ENCODE data around the gene RPL5.
A peak's percentile ranks its signal among the peaks of the same experiment; 100 is the strongest.

The RPL5 gene

DNA sequence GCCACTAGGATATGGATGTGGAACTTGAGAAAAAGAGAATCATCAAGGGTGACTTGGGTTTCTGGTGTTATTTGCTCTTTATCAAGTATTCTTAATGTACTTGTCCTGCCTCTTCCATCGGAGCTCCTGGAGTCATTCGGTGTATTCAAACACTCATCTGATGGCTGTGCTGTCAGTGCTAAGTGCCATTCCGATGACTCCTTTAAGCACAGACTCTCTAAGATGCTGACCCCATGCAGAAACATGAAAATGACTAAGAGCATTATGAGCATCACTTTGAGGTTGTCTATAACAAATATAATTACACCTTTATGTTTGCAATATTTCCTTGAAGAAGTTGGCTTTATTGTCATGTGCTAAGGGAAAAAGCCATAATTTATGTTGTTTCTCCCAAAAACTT, 11.3 kb upstream of the RPL5 start:
- DNase-seq (ENCODE audit: low spot score): no peak

GRCh38 chr1:92822879-92823278, 9.0 kb upstream of the RPL5 start:
- peak; percentile 49 for DNase-seq (ENCODE audit: low spot score)

DNA sequence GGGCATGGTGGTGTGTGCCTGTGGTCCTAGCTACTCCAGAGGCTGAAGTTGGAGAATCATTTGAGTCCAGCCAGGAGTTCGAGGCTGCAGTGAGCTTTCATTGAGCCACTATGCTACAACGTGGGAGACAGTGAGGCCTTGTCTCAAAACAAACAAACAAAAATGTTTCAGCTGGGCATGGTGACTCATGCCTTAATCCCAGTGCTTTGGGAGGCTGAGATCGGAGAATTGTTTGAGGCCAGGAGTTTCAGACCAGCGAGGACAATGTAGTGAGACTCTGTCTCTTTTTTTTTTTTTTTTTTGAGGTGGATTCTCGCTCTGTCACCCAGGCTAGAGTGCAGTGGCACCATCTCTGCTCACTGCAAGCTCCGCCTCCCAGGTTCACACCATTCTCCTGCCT, 5.0 kb upstream of the RPL5 start:
- DNase-seq (ENCODE audit: low spot score): no peak

GRCh38 chr1:92831368-92831761, 475 bp upstream of the RPL5 start:
- peak; percentile 49 for DNase-seq (ENCODE audit: low spot score)

GRCh38 chr1:92832537-92833114, 786 bp downstream of the RPL5 start:
- no peak for DNase-seq (ENCODE audit: low spot score)

DNA sequence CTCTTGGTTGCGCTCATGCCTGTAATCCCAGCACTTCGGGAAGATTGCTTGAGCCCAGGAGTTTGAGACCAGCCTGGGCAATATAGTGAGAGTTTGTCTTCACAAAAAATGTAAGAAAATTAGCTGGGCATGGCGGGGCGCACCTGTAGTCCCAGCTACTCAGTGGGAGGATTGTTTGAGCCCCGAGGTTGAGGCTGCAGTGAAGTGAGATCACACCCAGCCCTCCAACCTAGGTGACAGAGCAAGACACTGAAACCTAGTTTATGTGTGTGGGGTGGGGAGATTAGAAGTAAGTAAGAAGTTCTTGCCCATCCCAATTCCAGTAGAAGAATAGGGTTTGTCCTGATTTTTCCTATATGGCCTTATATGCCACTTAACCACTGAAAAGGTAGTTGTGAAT, 2.0 kb downstream of the RPL5 start:
- DNase-seq (ENCODE audit: low spot score): no peak

- DNase-seq (ENCODE audit: low spot score): no peak
Measured at GRCh38 chr1:92834617-92835016, 2.8 kb downstream of the RPL5 start.

- no peak for DNase-seq (ENCODE audit: low spot score)
Measured at GRCh38 chr1:92837062-92837461, 5.2 kb downstream of the RPL5 start.

DNA sequence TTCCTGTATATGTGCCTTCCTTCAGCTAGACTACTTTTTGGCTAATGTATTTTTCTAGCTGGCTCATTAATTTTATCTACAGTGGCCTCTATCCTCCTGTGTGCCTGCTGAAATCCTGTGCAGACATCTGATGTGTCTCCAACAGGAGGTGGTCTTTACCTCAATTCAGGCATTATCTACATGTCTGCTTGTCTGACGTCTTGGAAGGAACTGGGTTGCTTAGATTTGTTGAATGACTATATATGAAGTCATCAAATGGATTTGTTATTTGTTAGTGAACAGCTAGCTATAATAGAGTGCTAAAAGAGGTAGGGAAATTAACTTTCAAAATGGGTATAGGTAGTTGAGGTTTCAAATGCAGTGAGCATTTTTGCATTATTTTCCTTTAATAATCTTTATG, 6.7 kb downstream of the RPL5 start:
- DNase-seq (ENCODE audit: low spot score): no peak

DNA sequence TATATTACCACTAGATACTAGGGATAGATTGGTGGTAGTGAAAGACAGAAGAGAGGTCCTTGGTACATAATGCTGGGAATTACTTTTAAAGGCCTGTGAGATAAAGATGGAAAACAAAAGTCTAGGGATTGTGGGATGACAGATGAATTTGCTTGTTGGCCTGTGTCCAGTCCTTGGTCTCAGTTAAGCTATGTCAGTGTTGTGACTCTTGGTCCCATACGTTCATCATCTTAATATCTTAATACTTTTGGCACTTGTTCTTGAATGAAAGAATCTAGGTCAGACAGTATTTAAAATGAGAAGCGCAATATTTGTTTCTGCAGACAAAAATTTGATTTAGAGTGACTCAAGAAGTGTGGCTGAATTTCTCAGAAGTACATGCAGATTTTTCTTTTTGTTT, 7.6 kb downstream of the RPL5 start:
- DNase-seq (ENCODE audit: low spot score): no peak

DNA sequence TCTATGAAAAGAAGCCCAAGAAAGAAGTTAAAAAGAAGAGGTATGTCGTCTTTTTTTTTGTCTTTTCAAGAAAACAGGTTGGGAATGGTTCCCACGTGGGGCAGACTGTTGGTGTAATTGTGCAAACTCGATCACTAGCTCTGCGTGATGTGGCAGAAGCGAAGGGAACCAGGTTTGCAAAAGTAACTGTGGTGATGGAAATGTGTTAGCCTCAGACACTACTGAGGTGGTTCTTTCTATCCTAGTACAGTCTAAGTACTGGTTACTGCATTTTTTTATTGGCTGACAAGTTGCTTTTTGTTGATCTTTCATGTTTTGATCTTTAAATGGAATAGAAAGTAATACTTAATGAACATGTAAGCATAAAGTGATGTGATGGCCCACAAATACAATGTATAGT, 8.8 kb downstream of the RPL5 start:
- no peak for DNase-seq (ENCODE audit: low spot score)

DNA sequence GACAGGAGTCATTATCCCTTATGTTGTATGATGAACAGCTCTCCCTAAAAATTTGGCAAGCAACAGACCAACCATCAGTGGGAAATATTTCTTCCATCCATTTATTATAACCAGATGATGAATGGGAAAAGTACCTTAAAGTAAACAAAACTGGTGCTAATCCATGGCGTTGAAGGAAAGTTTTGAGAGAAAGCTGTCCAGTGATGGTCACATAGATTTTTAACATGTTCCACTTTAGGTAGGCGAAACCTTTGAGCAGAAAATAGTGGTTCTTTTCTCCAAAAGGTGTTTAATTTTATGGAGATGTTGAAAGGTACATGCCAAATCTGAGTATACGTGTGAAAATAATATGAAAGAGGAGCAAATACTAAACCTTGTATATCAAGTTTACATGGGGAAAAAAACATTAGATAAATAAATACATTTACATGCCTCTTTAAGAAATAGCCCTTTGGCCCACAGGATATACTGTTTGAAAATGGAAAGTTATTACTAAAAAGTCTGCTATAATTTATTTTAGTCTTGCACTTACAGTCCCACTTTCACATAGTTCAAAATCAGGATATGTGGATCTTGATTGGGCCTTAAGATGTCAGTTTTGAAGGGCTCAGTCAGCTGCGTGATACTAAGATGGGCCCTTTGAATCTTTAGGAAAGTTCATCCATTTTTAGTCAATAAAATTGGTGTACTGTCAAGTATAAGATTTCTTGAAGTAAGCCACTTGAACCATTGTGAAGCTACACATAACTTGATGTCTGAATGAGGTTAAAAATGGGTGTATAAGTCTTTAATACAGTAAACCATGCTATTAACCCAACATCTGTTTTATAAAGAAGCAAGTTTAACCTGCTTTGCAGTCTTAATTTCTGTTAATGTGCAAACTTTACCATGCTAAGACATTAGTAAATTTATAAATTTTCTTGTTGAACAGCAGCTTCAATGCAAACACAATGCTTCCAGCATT, 10.5 kb downstream of the RPL5 start:
- DNase-seq (ENCODE audit: low spot score): no peak

DNA sequence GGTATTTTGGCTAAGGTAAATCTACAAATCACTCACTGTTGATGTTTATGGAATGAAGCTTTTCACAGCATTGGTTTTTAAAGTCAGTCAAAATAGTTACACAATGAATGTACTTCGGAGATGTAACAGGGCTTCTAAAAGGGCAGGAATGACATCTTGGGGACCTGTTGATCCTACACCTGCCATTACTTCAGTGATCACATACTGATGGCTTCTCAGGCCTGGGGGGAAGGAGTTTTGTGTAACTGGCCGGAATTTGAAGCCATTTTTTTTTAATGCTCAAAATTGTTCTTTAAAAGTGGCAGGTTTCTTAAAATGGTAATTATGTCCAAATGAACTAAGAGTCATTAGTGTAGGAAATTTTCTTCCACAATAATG, 11.2 kb downstream of the RPL5 start:
- no peak for DNase-seq (ENCODE audit: low spot score)

GRCh38 chr1:92843429-92844352, 11.9 kb downstream of the RPL5 start:
- no peak for DNase-seq (ENCODE audit: low spot score)

GRCh38 chr1:92844439-92844838, 12.6 kb downstream of the RPL5 start:
- no peak for DNase-seq (ENCODE audit: low spot score)

DNA sequence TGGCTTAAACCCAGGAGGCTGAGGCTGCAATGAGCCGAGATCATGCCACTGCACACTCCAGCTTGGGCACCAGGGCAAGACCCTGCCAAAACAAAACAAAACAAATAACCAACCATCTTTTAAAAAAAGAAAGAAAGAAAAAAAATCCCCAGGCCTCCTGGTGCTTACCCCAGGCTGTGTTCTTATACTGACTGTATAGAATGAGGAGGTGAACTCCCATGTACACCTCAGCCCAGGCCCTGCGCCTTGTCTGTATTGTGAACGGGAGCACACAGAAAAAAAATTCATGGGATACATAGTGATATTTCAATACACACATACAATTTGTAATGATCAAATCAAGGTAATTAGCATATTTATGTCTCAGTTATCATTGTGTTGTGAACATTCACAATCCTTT, 14.1 kb downstream of the RPL5 start:
- no peak for DNase-seq (ENCODE audit: low spot score)

- no peak for DNase-seq (ENCODE audit: low spot score)
Measured at GRCh38 chr1:92848201-92848600, 16.4 kb downstream of the RPL5 start.

GRCh38 chr1:92850019-92850418, 18.2 kb downstream of the RPL5 start:
- no peak for DNase-seq (ENCODE audit: low spot score)

DNA sequence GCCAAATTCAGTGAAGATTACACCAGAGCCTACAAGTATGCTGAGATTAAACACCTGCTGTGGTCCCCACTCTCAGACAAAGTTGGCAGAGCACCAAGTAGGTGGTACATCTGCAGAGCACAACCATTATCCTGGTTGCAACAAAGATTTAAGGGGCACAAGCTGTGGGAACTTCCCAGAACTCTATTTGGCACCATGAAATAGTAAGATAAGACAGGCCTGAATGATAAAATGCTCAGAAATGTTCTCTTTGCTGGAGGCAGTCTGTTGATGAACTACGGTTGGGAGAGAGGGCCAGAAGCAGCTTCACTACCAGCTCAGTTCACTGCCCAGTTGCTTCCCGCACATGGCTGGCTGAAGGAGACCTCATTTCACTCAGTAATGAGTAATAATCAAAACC, 19.9 kb downstream of the RPL5 start:
- DNase-seq (ENCODE audit: low spot score): no peak

DNA sequence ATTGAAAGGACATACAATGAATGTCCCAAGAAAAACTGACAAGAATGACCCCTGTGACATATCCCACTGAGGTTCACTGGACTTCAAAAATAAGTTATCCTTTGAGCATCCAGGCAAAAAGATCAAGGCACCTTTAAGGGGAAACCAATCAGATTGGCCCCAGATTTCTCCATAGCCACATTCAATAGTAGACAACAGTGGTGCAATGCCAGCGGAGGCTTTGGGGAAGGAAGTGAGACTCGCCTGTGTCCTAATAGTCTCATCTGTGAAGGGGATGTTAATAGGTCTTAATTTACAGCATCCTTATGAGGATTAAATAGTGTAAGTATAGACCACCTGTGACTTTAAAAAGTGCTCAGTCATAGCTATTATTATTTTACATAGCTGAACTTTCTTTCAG, 21.5 kb downstream of the RPL5 start:
- no peak for DNase-seq (ENCODE audit: low spot score)

DNA sequence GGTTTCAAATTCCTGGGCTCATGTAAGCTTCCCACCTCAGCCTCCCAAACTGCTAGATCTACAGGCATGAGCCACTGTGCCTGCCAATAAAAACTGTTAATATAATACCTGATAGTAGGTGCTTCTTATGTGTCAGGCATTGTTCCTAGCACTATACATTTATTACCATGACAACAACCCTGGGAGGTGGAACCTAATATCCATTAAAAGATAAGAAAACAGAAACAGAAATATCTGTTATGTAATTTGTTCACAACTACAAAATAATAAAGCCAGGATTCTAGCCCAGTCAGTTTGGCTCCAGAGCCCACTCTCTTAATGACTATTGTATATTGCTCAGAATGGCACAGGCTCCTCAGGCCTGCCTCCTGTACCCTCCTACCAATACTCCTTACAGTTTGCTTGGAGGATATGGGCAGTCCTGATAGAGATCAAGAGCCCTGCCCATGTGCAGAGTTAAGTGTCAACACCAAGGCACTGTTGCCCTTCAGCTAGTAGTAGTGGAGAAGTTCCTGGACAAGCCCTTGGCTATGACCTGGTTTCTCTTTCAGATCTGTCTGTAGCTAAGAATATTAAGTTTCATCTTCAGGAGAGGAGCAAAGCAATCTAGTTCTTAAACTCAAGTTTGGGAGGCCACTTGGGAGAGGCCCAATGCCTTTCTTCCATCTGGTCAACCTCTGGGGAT, 22.4 kb downstream of the RPL5 start:
- DNase-seq (ENCODE audit: low spot score): no peak

GRCh38 chr1:92855236-92855635, 23.4 kb downstream of the RPL5 start:
- DNase-seq (ENCODE audit: low spot score): no peak

Data from ecto neural progenitor cell (in vitro differentiated cells).